ENCODE measurements around the gene GPR62. TPM values are rescaled to one million over a fixed set of nuclear protein-coding genes. Genes with fewer than 3 reads are reported as not detected.

Gene GPR62
- total RNA-seq, 2 donors from 2014 or later, result not detected

- Histone ChIP-seq H3K27ac (peak within 1 kb of the TSS; percentile 95), H3K9ac (ENCODE audit: low read depth in 2 of 2, low read length in 2 of 2) (peak within 1 kb of the TSS; percentile 75 to 94), H3K36me3 (no peaks in the 10 kb centered on the region), H3K4me1 (no peaks in the 10 kb centered on the region), H3K27me3 (no peaks in the 10 kb centered on the region), H3K9me3 (no peaks in the 10 kb centered on the region), H3K4me3 (peak within 1 kb of the TSS; percentile 81)
- DNase-seq, result peak; percentile 88
- intact Hi-C loops (cut with DNase I), result no loop called here
- TF ChIP-seq CTCF (IDR thresholded peaks at IDR 0.05), result no peak
These were observed 20.0 kb downstream of the GPR62 start, which contains the start of gene ABHD14A for GRCh38 chr3:51974963-51975851. ABHD14A (plus strand) TSS chr3:51975064; CDS start chr3:51975136, 72 bp downstream.

GRCh38 chr3:51975852-51976549 lies 20.8 kb downstream of the GPR62 start:
- no peak for TF ChIP-seq CTCF (IDR thresholded peaks at IDR 0.05)
- intact Hi-C loops (cut with DNase I), result no loop called here
- peak overlapping the region; percentile 81 for H3K4me3 ChIP-seq

GRCh38 chr3:51977446-51978142 lies 22.4 kb downstream of the GPR62 start:
- H3K9me3 ChIP-seq, result no peaks in the 10 kb centered on the region
- H3K9ac ChIP-seq (ENCODE audit: low read depth in 2 of 2, low read length in 2 of 2), result no peak overlapping the region
- no peaks in the 10 kb centered on the region for H3K27me3 ChIP-seq
- no peak overlapping the region for H3K27ac ChIP-seq
- H3K36me3 ChIP-seq, result no peaks in the 10 kb centered on the region
- TF ChIP-seq CTCF (IDR thresholded peaks at IDR 0.05), result no peak
- no peak for DNase-seq
- peaks cover 6% of the 10 kb centered on the region for H3K4me1 ChIP-seq
- H3K4me3 ChIP-seq, result no peak overlapping the region
- intact Hi-C loops (cut with DNase I), result no loop called here

More at GRCh38 chr3:51975852-51976549, 20.8 kb downstream of the GPR62 start:
- Histone ChIP-seq H3K27ac (no peak overlapping the region), H3K27me3 (no peaks in the 10 kb centered on the region), H3K9ac (ENCODE audit: low read depth in 2 of 2, low read length in 2 of 2) (peak overlapping the region in 1 of 2 donors; percentile 94), H3K9me3 (no peaks in the 10 kb centered on the region), H3K36me3 (no peaks in the 10 kb centered on the region), H3K4me1 (no peaks in the 10 kb centered on the region)
- DNase-seq, result peak; percentile 81

GRCh38 chr3:51978143-51978502 lies 22.9 kb downstream of the GPR62 start:
- Histone ChIP-seq H3K9me3 (no peaks in the 10 kb centered on the region), H3K36me3 (no peaks in the 10 kb centered on the region), H3K27me3 (no peaks in the 10 kb centered on the region), H3K27ac (no peak overlapping the region), H3K9ac (ENCODE audit: low read depth in 2 of 2, low read length in 2 of 2) (no peak overlapping the region), H3K4me3 (no peak overlapping the region), H3K4me1 (peaks cover 6% of the 10 kb centered on the region)
- TF ChIP-seq CTCF (IDR thresholded peaks at IDR 0.05), result no peak
- DNase-seq, result no peak
- intact Hi-C loops (cut with DNase I), result no loop called here

- Histone ChIP-seq H3K27me3 (no peaks in the 10 kb centered on the region), H3K4me1 (peaks cover 13% of the 10 kb centered on the region), H3K4me3 (no peak overlapping the region), H3K27ac (no peak overlapping the region), H3K9ac (ENCODE audit: low read depth in 2 of 2, low read length in 2 of 2) (no peak overlapping the region), H3K9me3 (no peaks in the 10 kb centered on the region), H3K36me3 (no peaks in the 10 kb centered on the region)
- no peak for TF ChIP-seq CTCF (IDR thresholded peaks at IDR 0.05)
- DNase-seq, result no peak
- intact Hi-C loops (cut with DNase I), result no loop called here
These were observed 25.1 kb downstream of the GPR62 start for GRCh38 chr3:51980253-51980652.

Measured in colonic mucosa (tissue), 4 donors.